GM18517 (cell line): ENCODE measurements around the gene SETD1B.
"Not testable (repeated sequence)": the region's sequence is repeated elsewhere in the genome, so short reads cannot be mapped to it uniquely, and the experiment has no call there.

Experiments used
- ATAC-seq: cut with Tn5 transposase; IDR thresholded peaks from one replicate; pipeline ENCODE4 v1.9.1; 2021; ENCODE audit warnings: mild to moderate bottlenecking, moderate library complexity; ENCODE audit not compliant: unreplicated experiment

Gene SETD1B

DNA sequence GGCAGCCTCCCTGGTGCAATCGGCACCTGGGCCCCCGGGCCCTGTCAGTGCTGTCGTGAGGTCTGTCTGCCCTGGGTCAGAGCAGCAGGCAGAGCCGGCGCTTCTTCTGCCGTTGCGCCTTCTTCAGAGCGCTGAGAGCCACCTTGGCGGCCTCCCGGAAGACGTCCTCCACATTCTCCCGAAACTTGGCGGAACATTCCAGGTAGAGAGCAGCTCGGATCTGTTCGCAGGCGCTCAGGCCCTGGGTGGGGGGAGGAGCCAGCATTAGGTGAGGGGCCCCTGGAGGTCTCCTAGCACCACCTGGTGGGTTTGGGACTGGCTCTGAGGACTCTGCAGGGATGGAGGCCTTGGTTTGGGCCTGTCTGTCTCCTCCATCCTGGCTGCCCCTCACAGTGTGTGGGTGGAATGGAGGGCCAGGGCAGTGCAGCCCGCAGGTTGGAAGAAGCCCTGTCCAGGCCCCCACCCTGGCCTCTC, 24.4 kb upstream of the SETD1B start:
- no peak for ATAC-seq

DNA sequence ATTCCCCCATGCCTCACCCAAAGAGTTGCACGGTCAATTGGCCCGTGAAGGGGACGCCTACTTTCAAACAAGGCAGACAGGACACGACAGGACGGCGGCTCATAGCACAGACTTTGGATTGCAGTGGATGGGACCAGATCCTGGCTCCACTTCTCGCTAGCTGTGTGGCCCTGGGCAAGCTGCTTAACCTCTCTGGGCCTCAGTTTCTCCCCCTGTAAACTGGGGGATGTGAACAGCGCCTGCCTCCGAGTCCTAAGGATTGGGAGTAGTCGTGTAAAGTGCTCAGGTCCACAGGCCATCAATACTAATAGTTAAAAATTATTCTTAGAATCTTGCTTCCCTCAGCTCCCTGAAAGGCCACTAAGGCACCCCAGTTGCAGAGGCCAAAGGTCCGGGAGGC, 23.4 kb upstream of the SETD1B start:
- no peak for ATAC-seq

DNA sequence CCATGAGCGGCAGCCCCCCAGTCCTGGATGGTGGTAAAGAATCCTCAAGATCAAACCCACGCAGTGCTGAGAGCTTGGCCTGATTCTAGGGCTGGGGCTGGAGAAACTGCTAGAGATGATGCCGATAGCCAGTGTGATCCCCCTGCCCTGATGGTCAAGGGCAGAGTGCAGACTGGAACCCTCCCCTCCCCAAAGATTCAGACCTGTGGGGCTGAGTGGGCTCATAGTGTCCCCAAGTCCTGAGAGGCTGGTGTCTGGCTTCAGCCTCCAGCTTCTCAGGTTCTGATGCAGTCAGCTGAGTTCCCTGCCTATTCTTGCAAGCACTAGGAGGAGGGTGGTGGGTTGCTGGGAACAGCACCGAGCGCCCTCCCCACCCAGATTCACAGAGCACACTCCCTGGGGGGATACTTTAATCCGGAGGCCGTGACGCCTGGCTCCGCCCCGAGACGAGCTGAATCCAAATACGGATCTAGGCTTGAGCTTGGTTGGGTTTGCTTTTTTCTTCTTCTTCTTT, 22.3 kb upstream of the SETD1B start:
- peak; percentile 26 for ATAC-seq

DNA sequence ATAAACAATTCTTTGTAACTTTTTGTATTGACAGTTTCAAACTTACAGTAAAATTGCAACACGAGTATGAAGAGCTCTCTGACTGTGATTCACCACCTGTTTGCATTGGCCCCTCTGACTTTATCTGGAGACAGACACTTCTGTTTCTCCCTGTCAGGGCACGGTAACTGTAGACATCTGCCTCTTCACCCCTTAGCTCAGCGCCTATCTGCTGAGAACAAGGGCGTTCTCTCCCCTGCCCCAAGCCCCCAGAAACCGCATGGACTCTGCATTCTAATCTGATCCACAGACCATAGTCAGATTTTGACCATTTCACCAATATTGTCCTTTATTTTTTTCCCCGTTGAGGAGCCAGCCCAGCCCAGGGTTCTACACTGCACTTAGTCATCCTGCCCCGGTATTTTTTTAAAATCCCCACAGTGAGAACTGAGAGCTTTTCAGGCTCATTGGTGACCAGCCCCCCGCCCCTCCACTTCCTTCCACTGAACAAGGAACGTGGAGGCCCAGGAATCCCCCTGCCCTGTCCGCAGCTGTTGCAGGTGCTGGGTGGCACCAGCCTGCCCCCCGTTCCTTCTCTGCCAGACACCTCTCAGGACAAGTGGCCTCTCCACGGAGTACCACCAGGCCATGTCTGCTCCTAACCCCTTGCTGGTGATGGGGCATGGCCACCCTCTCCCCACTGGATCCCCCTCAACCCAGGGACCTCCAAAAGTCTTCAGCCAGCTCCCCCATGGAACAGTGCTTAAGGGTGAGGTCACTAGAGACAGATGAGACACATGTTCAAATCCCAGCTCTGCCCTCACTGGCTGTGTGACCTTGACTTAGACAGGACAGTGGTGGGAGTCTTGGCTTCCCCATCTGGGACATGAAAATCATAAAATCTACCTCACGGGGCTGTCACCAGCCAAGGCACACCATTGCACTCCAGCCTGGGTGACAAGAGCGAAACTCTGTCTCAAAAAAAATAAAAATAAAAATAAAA, 21.5 kb upstream of the SETD1B start:
- ATAC-seq: peak; percentile 52

DNA sequence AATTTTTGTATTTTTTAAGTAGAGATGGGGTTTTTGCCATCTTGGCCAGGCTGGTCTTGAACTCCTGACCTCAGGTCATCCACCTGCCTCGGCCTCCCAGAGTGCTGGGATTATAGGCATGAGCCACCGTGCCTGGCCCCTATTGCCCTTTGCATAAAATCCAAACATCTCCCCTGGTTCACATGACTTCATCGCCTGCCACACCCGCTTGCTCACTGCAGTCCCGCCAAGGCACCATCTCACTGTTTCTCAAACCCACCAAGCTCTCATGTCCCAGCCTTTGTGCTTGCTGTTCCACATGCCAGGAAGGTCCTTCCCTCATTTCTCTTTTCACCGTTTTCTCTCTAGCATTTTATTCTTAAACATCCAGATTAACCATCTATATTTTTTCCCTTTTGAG, 20.0 kb upstream of the SETD1B start:
- no peak for ATAC-seq

DNA sequence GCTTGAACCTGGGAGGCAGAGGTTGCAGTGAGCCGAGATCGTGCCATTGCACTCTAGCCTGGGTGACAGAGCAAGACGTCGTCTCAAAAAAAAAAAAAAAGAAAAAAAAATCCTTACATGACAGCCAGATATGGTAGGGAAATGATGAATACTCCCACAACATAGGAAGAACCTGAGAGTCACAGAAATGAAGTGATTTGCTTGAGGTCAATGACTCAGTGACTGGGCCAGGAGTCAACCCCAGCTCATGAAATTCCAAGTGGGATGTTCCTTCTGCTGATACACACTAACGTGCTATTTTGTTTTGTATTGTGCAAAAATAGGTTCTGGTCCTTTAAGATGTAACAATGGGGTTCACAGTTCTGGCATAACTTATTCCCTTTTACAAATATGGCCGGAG, 19.3 kb upstream of the SETD1B start:
- ATAC-seq: no peak

DNA sequence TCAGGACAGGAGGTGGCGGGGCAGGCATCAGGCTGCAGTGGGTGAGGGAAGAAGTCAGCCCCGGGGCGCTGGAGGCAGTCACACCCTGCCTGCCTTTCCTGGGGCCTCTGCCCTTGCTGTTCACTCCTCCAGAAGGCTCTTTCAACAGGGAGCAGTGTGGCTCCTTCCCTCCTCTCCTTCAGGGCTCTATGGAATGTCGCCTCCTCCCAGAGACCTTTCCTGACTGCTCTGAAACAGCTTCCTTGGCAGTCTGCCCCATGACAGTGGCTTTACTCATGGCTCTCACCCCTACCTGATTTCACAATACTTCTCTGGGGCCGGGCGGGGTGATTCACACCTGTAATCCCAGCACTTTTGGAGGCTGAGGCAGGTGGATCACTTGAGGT, 17.4 kb upstream of the SETD1B start:
- ATAC-seq: no peak

DNA sequence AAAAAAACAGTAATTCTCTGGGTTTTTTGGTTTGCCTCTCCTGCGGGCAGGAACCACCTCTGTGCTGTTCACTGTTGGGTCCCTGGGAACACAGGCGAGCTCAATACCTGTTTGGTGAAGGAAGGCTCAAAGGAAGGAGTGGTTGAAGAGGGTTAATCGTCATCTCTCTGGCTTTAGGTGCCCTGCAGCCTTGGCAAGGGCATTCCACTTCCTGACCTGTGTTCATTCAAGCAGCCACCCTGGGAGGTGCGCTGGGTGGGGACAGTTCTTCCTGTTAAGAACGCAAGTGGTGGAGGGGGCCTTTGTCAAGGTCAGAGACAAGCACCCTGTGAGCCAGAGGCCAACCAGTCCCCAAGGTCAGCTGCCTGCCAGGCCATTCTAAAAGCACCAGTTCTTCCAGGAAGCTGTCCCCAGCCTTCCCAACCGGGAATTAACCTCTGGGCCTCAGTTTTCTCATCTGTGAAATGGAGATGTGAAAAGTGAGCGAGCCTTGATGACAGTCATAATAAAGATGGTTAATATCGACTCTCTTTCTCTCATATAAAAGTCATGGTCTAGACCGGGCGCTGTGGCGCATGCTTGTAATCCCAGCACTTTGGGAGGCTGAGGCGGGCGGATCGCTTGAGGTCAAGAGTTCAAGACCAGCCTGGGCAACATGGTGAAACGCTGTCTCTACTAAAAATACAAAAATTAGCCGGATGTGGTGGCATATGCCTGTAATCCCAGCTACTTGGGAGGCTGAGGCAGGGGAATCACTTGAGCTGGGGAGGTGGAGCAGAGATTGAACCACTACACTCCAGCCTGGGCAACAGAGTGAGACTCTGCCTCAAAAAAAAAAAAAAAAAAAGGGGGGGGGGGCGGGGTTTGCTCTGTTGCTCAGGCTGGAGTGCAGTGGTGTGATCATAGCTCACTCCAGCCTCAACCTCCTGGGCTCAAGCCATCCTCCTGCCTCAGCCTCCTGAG, 16.5 kb upstream of the SETD1B start:
- no peak for ATAC-seq

DNA sequence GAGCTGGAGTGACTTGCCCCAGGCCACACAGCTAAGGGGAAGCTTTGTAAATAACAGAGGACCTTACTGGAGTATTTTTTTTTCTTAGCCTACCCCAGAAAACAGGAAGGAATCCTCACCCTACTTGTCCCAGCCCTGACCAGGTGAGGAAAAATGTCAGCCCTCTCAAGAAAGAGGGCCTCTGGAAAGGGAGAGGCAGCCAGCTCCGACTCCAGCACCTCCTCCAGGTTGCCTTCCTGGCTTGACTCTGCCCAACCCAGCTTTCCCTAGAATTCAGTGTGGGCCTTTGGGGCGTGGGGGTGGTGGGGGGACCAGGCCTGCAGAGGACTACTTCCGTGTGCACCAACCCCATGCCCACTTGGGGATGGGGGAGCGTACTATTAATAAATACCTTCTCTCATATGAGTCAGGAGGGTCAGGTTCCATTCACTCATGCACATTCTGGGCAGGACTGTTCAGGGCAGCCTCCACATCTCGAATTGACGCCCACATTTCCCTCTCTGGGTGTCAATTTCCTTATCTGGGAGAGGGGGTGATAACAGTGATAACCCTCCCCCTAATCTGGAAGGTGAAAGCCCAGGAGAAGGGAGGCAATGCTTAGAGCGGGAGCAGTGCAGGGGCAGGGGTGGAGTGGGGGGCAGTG, 15.5 kb upstream of the SETD1B start:
- no peak for ATAC-seq

DNA sequence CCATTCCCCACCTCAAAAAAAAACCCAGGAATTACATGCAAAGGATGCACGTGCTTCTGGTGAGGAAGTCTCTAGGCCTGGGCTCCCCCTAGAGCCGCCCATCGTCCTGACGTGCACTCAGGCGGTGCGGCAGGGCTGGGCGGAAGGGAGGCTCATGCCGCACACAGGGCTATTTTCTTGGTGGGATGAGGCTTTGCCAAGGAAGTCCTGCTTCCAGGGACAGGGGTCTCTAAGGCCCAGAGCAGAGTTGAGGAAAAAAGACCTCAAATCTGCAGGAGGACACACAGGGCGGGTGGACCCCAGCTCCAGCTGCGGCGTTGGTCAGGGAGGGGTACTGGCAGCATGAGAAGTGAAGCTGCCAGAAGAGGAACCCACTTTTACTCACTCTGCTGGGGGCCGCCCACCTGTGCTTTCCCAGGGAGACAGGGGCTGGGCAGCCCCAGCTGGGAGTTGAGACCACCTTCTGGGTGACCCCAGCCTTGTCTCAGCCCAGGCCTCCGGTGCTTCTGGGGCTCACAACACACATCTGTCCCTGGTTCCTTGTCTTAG, 14.5 kb upstream of the SETD1B start:
- ATAC-seq: no peak

DNA sequence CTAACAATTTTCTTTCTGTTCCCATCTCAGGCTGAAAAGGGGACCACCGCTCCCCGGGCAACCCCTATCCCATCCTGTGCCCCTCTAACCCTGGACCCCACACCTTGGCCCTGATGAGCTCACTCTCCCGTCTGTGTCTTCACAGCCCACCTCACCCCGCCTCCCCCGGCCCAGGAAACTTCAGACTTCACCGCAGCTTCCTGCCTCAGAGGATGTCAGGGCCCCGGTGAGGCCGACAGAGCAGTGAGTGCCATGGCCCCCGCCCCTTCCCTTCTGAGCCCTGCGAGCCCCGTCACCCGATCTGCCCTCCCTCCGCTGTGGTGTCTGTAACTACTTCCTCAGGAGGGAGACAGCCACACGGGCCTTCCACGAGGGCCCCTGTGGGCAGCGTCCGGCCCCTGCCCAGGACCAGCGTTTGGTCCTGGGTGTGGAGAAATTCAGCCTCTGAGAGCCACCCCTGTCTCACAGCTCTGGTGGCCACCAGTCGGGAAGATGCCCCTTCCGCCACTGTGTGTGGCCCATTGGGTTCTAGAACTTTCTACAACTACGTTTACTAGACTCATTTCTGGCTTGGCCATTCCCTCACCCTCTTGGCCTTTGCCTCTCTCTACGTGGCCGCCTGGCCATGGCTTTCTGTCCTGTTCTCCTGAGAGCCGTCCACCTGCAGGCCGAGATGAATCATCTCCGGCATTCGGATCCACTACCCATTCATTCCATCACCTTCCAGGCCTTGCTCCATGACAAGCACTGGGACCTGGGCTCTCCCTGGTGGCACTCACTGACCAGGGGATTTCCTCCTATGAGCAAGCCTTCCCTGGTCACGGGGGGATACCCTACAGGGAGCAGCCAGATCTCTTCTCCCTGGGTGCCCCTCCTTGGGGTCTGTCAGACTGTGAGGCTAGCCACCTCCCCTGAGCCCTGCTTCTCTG, 13.7 kb upstream of the SETD1B start:
- ATAC-seq: peak; percentile 31

DNA sequence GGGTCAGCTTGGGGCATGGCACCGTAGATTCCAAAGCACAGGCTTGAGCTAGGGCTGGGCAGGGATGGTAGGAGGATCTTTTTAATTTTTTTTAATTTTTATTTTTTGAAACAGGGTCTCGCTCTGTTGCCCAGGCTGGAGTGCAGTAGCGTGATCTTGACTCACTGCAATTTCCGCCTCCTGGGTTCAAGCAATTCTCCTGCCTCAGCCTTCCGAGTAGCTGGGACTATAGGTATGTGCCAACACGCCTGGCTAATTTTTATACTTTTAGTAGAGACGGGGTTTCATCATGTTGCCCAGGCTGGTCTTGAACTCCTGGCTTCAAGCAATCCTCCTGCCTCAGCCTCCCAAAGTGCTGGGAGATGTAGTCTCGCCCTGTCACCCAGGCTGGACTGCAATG, 13.0 kb upstream of the SETD1B start:
- ATAC-seq: not testable (repeated sequence)

DNA sequence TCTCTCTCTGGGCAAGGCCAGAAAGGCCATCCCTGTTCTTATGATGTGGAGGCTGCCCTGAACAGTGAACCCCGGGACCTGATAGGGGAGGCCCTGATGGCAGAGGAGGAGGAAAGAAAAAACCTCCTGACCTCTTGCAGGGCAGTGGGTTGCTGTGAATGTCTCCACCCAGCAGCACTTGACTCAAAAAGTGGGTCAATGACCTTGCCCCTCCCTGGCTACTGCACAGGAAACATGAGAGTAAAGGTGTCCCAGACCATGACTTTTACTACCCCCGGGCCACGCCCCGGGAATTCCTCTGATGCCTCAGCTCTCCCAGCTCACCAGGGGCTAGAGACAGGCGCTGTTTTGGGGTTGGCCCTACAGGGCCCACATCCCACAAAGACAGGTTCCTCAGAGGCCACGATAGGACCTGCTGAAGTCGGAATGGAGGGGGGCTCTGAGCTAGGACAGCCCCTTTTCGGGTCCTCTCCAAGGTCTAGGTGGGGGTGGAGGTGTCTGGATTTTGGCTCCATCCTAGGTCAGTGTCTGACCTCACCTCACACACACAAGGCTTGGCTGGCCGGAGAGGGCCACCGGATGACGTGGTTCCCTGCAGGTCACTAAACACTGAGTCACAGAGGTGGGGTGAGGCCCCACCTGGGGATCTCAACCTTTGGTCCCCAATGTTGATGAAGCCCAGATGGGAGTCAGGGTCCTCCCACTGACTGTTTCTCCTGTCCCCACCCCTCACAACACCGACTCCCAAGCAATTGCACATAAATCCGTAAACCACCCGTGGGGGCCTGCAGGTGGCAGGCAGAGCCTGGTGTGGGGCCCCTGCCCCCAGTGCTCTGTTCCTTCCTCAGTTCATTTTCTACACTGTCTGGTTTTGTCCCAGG, 11.9 kb upstream of the SETD1B start:
- ATAC-seq: no peak

DNA sequence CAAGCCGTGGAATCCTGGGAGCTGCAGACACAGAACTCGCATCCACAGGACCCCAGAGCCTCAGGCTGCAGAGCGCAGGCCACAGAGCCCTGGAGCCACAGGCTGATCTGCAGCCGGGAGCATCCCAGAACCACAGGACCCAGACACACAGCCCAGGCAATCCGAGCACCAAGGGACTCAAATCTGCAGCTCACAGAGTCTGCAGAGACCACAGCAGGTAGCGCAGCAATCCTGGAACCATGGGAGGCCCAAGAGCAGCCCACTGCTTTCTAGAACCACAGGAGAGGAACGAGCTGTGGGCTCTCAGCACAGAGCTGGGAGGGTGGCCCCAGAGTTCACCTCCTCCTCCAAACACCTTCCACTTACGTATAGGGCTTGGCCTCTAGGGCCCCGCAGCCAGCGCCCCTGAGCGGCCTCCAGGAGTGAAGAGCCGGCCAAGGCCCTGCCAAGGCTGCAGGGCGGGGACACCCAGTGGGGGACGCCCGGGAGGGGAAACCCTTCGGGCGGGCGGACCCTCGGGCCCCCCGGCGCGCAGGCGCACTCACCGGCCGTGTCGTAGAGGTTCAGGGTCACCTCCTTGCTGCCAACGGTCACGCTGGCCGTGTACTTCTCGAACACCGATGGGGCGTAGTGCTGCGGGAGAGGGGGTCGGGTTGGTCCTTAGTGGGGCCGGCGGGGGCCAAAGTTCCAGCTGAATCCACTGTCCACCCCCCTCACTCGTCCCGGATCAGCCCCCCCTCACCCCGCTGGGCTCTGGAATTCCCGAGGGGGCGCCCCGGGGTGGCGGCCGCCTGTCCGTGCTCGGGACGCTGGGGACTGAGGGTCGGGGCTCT, 11.0 kb upstream of the SETD1B start:
- no peak for ATAC-seq

DNA sequence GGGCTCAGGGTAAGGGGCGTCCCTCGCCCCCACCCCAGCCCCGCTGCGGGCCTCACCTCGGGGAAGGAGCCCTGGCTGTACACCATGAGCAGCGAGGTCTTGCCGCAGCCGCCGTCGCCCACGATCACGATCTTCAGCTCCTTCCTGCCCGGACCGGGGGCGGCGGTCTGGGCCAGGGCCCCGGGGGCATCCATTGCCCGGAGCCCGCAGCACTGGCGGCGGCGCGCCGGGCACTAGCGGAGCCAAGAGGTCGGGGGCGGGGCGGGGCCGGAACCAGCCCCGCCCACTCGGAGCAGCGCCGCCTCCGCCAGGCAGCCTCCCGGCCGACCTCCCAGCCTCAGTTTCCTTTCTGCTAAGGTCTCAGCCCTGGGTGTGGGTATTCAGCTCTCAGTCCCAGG, 10.4 kb upstream of the SETD1B start, which contains the start of gene RHOF:
RHOF (minus strand) TSS at position 249 of the 398 bp plus-strand sequence; CDS start at position 194, 55 bp downstream.
- peak; percentile 6 for ATAC-seq

DNA sequence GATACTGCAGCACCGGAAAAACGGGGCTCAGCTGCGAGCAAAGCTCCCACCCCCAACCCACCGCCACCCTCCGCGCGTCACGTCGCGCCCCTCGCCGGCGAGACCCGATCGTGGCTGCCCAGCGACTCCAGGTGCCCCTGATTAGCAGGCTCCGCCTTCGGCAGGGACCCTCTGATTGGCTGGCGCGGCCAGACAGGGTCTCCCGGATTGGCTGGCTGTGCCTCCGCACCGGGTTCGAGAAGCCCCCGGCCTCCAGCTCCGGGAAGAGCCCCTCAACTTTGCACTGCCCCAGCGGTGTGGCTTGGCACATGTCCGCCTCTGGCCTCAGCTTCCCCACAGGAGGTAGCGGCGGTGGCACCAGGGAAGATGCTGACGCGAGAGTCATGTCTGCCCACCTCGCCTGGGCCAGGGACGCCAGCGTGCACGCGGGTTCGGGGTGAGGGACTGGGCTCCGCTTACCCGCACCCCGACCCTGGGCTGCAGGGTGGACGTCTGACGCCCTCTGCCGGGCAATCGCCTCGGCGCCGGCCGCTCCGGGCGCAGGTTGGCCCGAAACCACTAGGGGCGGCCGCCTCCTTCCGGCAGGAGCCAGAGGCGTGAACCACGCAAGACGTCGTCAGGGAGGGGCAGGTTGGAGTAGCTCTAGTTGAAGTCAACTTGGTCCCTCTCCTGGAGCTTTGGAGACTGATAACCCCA, 9.8 kb upstream of the SETD1B start:
- peak; percentile 39 for ATAC-seq

DNA sequence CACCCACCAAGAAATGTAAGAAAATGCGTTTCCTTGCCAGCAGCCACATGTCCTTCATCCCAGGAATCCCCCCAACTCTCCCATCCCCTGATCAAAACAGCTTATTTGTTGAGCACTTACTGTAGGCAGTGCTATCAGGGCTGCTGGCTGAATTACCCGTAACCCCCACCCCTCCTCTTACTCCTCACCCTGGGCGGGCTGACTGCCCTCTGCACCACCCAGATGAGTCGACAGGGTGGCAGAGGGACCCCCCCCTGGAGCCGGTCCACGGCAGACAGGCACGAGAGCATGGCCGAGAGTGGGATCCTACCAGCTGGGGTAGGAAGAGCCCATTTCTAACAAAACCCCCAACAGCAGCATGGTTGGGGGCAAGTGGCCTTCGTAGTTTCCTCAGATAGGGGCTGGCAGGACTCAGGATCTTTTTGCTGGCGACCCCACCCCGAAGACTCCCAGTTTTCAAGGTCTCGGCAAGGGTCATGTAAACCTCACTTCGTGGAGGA, 9.2 kb upstream of the SETD1B start:
- peak; percentile 1 for ATAC-seq
